Limb (tissue), 2 donors: ENCODE data around the gene CAMSAP3.

Experiments used
- DNase-seq, 2 donors: peaks; one replicate each; pipeline ENCODE4 v3.0.0-alpha.2; 2016; ENCODE audit errors: extremely low spot score in 2 of 2

CAMSAP3 gene, protein sequence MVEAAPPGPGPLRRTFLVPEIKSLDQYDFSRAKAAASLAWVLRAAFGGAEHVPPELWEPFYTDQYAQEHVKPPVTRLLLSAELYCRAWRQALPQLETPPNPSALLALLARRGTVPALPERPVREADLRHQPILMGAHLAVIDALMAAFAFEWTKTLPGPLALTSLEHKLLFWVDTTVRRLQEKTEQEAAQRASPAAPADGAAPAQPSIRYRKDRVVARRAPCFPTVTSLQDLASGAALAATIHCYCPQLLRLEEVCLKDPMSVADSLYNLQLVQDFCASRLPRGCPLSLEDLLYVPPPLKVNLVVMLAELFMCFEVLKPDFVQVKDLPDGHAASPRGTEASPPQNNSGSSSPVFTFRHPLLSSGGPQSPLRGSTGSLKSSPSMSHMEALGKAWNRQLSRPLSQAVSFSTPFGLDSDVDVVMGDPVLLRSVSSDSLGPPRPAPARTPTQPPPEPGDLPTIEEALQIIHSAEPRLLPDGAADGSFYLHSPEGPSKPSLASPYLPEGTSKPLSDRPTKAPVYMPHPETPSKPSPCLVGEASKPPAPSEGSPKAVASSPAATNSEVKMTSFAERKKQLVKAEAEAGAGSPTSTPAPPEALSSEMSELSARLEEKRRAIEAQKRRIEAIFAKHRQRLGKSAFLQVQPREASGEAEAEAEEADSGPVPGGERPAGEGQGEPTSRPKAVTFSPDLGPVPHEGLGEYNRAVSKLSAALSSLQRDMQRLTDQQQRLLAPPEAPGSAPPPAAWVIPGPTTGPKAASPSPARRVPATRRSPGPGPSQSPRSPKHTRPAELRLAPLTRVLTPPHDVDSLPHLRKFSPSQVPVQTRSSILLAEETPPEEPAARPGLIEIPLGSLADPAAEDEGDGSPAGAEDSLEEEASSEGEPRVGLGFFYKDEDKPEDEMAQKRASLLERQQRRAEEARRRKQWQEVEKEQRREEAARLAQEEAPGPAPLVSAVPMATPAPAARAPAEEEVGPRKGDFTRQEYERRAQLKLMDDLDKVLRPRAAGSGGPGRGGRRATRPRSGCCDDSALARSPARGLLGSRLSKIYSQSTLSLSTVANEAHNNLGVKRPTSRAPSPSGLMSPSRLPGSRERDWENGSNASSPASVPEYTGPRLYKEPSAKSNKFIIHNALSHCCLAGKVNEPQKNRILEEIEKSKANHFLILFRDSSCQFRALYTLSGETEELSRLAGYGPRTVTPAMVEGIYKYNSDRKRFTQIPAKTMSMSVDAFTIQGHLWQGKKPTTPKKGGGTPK

GRCh38 chr19:7595466-7596133 is at the start of gene CAMSAP3:
Gene CAMSAP3 (plus strand): TSS chr19:7595863. CDS start chr19:7596003, 140 bp downstream.
- peak; percentile 22 to 82 for DNase-seq

DNA sequence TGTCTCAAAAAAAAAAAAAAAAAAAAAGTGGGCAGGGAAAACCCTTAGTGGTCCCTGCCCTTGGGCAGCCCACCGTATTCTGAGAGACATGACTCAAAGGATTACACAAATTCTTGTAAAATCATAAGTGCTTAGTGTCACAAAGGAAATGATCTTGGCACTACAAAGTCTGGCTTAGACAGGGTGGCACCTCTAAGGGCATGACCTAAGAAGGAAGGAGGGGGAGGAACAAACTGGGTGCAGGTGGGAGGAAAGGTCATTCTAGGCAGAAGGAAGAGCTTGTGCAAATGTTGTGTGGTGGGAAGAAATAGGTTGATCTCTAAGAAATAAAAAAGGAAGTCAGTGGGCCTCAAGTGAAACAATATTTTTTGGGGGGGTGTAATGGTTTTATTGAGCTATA is 49.8 kb upstream of the CAMSAP3 start:
- no peak for DNase-seq

- DNase-seq = no peak
These were observed 48.5 kb upstream of the CAMSAP3 start for GRCh38 chr19:7547159-7547558.

DNA sequence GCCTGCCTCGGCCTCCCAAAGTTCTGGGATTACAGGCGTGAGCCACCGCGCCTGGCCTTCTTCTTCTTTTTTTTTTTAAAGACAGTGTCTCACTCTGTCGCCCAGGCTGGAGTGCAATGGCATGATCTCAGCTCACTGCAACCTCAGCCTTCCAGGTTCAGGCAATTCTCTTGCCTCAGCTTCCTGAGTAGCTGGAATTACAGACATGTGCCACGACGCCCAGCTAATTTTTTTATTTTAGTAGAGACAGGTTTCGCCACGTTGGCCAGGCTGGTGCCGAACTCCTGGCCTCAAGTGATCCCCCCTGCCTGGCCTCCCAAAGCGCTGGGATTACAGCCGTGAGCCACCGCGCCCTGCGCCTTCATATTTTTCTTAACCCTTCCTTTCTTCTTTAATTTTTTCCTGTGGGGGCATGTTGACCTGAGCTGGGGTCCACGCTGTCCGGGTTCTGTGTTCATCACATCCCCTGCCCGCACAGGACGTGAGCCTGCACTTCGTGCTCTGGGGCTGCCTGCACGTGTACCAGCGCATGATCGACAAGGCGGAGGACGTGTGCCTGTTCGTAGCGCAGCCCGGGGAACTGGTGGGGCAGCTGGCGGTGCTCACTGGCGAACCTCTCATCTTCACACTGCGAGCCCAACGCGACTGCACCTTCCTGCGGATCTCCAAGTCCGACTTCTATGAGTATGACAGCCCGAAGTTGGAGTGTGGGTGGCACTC is 46.1 kb upstream of the CAMSAP3 start:
- no peak for DNase-seq

- peak in 1 of 2 donors; percentile 34 for DNase-seq
These were observed 45.4 kb upstream of the CAMSAP3 start for GRCh38 chr19:7550169-7550770.

DNA sequence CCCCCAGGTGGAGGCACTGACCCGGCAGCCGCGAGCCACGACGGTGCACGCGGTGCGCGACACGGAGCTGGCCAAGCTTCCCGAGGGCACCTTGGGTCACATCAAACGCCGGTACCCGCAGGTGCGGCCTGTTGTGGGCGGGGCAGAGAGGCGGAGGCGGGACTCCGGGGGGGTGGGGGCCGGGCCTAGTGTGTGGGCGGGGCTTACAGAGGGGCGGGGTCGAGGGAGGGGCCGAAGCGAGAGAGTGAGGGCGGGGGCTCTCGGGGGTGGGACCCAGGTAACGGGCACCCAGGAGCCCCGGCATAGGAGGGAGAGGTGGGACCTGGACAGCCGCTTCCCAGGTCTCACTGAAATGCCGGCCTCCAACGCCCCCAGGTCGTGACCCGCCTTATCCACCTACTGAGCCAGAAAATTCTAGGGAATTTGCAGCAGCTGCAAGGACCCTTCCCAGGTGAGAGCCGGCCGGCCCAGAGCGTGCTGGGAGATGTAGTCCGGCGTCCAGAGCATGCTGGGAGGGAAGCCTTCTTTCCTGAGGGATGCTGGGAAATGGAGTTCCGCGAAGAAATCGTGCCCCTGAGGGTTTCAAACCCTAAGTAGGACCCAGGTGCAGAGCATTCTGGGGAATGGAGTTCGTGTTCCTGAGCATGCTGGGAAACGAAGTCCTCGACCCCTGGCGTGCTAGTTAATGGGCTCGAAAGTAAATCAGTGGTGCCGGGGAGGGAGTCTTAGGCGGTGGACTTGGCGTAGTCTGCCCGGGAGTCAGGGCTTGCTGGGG is 44.5 kb upstream of the CAMSAP3 start:
- peak; percentile 83 to 91 for DNase-seq

DNA sequence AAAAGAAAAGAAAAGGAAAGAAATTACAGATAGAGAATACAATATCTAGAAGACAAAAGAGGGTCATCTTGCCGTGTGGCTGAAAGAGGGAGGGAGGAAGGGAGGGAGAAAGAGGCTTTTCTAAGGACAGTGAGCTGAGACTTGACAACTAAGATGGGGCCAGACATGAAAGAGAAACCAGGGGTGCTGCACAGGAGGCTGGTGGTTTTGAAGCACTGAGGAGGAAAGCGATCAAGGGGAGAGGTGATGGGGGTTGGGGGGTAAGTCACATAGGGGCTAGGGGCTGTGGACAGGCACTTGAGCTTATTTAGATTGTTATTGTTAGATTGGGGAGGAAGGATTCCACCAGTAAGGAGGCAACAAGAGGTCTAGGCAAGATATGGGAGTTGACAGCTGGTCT is 42.9 kb upstream of the CAMSAP3 start:
- DNase-seq = no peak

- no peak for DNase-seq
These were observed 41.1 kb upstream of the CAMSAP3 start for GRCh38 chr19:7554565-7554964.

- DNase-seq = peak in 1 of 2 donors; percentile 62
These were observed 40.4 kb upstream of the CAMSAP3 start for GRCh38 chr19:7554990-7555864.

GRCh38 chr19:7556696-7557315 is 38.9 kb upstream of the CAMSAP3 start:
- DNase-seq = no peak

GRCh38 chr19:7558667-7559066 is 37.0 kb upstream of the CAMSAP3 start:
- no peak for DNase-seq

GRCh38 chr19:7559102-7559501 is 36.6 kb upstream of the CAMSAP3 start:
- DNase-seq = no peak

GRCh38 chr19:7560255-7560654 is 35.4 kb upstream of the CAMSAP3 start:
- DNase-seq = no peak

DNA sequence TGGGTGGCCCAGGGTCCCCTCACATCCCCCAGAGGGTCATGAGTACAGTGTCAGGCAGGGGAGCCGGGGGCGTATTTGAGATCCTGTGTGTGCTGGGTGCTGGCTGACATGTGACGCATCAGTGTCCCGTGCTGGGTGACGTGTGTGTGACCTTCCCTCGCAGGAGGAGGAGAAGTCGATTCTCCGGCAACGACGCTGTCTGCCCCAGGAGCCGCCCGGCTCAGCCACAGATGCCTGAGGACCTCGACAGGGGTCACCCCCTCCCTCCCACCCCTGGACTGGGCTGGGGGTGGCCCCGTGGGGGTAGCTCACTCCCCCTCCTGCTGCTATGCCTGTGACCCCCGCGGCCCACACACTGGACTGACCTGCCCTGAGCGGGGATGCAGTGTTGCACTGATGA is 34.3 kb upstream of the CAMSAP3 start:
- DNase-seq = no peak

GRCh38 chr19:7562646-7563393 is 32.8 kb upstream of the CAMSAP3 start:
- DNase-seq = peak in 1 of 2 donors; percentile 41

DNA sequence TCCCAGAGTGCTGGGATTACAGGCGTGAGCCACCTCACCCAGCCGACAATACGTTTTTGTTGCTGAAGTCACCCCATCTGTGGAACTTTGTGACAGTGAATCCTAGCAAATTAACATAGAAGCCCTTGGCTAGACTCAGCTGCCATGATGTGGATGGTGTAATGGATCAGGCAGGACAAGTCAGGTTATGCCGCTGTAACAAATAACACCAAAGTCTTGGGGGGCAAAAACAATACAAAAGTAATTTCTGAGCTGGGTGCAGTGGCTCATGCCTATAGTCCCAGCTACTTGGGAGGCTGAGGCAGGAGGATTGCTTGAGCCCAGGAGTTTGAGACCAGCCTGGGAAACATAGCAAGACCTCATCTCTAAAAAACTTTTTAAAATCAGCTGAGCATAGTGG is 30.8 kb upstream of the CAMSAP3 start:
- no peak for DNase-seq

DNA sequence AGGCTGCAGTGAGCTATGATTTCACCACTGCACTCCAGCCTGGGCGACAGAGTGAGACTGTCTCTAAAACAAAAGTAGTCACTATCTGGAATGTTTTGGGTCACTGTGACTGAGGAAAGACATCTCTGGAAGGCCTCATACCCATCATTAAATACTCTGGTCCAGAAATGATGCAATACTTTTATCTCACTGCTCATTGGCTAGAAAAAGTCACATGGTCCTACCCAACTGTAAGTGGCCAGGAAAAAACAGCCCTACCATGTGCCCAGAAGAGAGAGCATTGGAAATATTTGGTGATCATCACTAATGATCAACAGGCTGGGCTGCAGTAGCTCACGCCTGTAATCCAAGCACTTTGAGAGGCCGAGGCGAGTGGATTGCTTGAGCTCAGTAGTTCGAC is 30.3 kb upstream of the CAMSAP3 start:
- no peak for DNase-seq
